HG02798 (cell line): ENCODE measurements around the gene RNF19B.
"Not testable (repeated sequence)": the region's sequence is repeated elsewhere in the genome, so short reads cannot be mapped to it uniquely, and the experiment has no call there.

Experiments used
- ATAC-seq: cut with Tn5 transposase; IDR thresholded peaks from one replicate; pipeline ENCODE4 v1.9.1; 2021; ENCODE audit warnings: mild to moderate bottlenecking; ENCODE audit not compliant: unreplicated experiment, poor library complexity

RNF19B gene

GRCh38 chr1:32937061-32937460 lies 27.5 kb downstream of the RNF19B start:
- ATAC-seq, result no peak

GRCh38 chr1:32934535-32934934 lies 30.1 kb downstream of the RNF19B start:
- no peak for ATAC-seq

- ATAC-seq, result no peak
Observed at GRCh38 chr1:32933742-32934322, 30.8 kb downstream of the RNF19B start.

GRCh38 chr1:32931760-32932159 lies 32.8 kb downstream of the RNF19B start:
- no peak for ATAC-seq

- ATAC-seq, result no peak
Observed at GRCh38 chr1:32929366-32929765, 35.2 kb downstream of the RNF19B start.

GRCh38 chr1:32928715-32929114 lies 35.9 kb downstream of the RNF19B start:
- ATAC-seq, result no peak

GRCh38 chr1:32928285-32928684 lies 36.3 kb downstream of the RNF19B start:
- ATAC-seq, result no peak

- ATAC-seq, result no peak
Observed at GRCh38 chr1:32927441-32927840, 37.2 kb downstream of the RNF19B start.

- ATAC-seq, result no peak
Observed at GRCh38 chr1:32926562-32926961, 38.0 kb downstream of the RNF19B start.

- ATAC-seq, result no peak
Observed at GRCh38 chr1:32925403-32926162, 39.0 kb downstream of the RNF19B start.

- ATAC-seq, result no peak
Observed at GRCh38 chr1:32924881-32925344, 39.7 kb downstream of the RNF19B start.

- no peak for ATAC-seq
Observed at GRCh38 chr1:32920833-32921232, 43.8 kb downstream of the RNF19B start.

- no peak for ATAC-seq
Observed at GRCh38 chr1:32919811-32920733, 44.5 kb downstream of the RNF19B start.

- no peak for ATAC-seq
Observed at GRCh38 chr1:32918179-32918578, 46.4 kb downstream of the RNF19B start.

GRCh38 chr1:32917521-32917920 lies 47.1 kb downstream of the RNF19B start:
- no peak for ATAC-seq

GRCh38 chr1:32915766-32916706 lies 48.6 kb downstream of the RNF19B start:
- ATAC-seq, result no peak

- ATAC-seq, result no peak
Observed at GRCh38 chr1:32910319-32910718, 54.3 kb downstream of the RNF19B start.

GRCh38 chr1:32907435-32907834 lies 57.2 kb downstream of the RNF19B start:
- no peak for ATAC-seq

- ATAC-seq, result no peak
Observed at GRCh38 chr1:32906654-32907053, 58.0 kb downstream of the RNF19B start.

GRCh38 chr1:32905588-32905987 lies 59.0 kb downstream of the RNF19B start:
- not testable (repeated sequence) for ATAC-seq
